GM03348 (cell line): ENCODE data around the gene TUB.

ENCODE experiments used
- DNase-seq: peaks from one replicate; pipeline ENCODE4 v3.0.0; 2012; ENCODE audit warnings: low spot score

Gene TUB

GRCh38 chr11:8080674-8081590 is at the start of gene TUB:
Gene TUB, plus strand, starts transcription at chr11:8081211. Its CDS starts 300 bp downstream, at chr11:8081511.
- peak; percentile 87 for DNase-seq

- no peak for DNase-seq
These were observed 49.5 kb upstream of the TUB start for GRCh38 chr11:8031248-8032115.

GRCh38 chr11:8032122-8032521 is 48.9 kb upstream of the TUB start:
- no peak for DNase-seq

GRCh38 chr11:8032576-8033304 is 48.3 kb upstream of the TUB start:
- DNase-seq, result no peak

GRCh38 chr11:8033305-8034105 is 47.5 kb upstream of the TUB start:
- peak; percentile 92 for DNase-seq

GRCh38 chr11:8034106-8034585 is 46.9 kb upstream of the TUB start:
- DNase-seq, result no peak

- DNase-seq, result no peak
These were observed 46.3 kb upstream of the TUB start for GRCh38 chr11:8034604-8035190.

GRCh38 chr11:8035200-8035855 is 45.7 kb upstream of the TUB start:
- DNase-seq, result no peak

- no peak for DNase-seq
These were observed 44.8 kb upstream of the TUB start for GRCh38 chr11:8036002-8036802.

GRCh38 chr11:8036986-8037385 is 44.0 kb upstream of the TUB start:
- DNase-seq, result no peak

GRCh38 chr11:8038393-8038792 is 42.6 kb upstream of the TUB start:
- DNase-seq, result no peak

GRCh38 chr11:8038811-8039529 is 42.0 kb upstream of the TUB start:
- no peak for DNase-seq

- no peak for DNase-seq
These were observed 41.3 kb upstream of the TUB start for GRCh38 chr11:8039530-8040260.

- DNase-seq, result no peak
These were observed 40.6 kb upstream of the TUB start for GRCh38 chr11:8040261-8040920.

- no peak for DNase-seq
These were observed 40.1 kb upstream of the TUB start for GRCh38 chr11:8040921-8041285.

- DNase-seq, result no peak
These were observed 39.4 kb upstream of the TUB start for GRCh38 chr11:8041576-8041975.

GRCh38 chr11:8043756-8044155 is 37.3 kb upstream of the TUB start:
- no peak for DNase-seq

- no peak for DNase-seq
These were observed 35.2 kb upstream of the TUB start for GRCh38 chr11:8045839-8046238.
